SK-N-SH (cell line): Measurements from ENCODE around the gene METTL25B. TPM values are rescaled to one million over a fixed set of nuclear protein-coding genes. Genes with fewer than 3 reads are reported as not detected.

ENCODE experiments used
- CTCF ChIA-PET: fragments of 300-600, 350-600 bp; formaldehyde crosslinking; extraction: SDS; loops from one replicate; lab custom pipeline; 2021; lab: Yijun Ruan, JAX
- POLR2A ChIA-PET: fragments of 350-600 bp; sonication (Branson Sonifier 250); formaldehyde crosslinking; extraction: SDS; loops from one replicate; lab custom pipeline; 2020; ENCODE audit warnings: antibody characterized with exemption, inconsistent platforms; lab: Yijun Ruan, JAX
- DNase-seq: peaks from one replicate; pipeline ENCODE4 v3.0.0; 2012
- H2AFZ ChIP-seq: fragments of 200-600 bp; sonication (generic); 2 replicates; pipeline ENCODE4 v1.8.1; 2016; ENCODE audit warnings: antibody characterized with exemption, mild to moderate bottlenecking, low read depth
- H3F3A ChIP-seq: fragments of 200-600 bp; sonication (generic); replicated peaks from 2 replicates; pipeline ENCODE3; 2016; ENCODE audit warnings: antibody characterized with exemption, mild to moderate bottlenecking; ENCODE audit not compliant: insufficient read depth
- H3K27ac ChIP-seq, 2 experiments: fragments of 200-500 bp in 1 of 2; fragments of 200-600 bp in 1 of 2; sonication (Bioruptor generic) in 1 of 2; sonication (generic), shearing (Covaris generic) in 1 of 2; 2 replicates each; pipeline versions ENCODE4 v1.5.1 to v1.6.1; 2014 to 2016; ENCODE audit warnings: low read depth in 2 of 2, inconsistent platforms in 1 of 2, low read length in 1 of 2, mild to moderate bottlenecking in 1 of 2, mixed read lengths in 1 of 2
- H3K27me3 ChIP-seq: fragments of 200-600 bp; sonication (generic), shearing (Covaris generic); 2 replicates; pipeline ENCODE4 v1.6.1; 2016; ENCODE audit warnings: mixed run types; ENCODE audit not compliant: insufficient read depth
- H3K36me3 ChIP-seq, 2 experiments: fragments of 200-500 bp in 1 of 2; fragments of 200-600 bp in 1 of 2; sonication (Bioruptor generic) in 1 of 2; sonication (generic) in 1 of 2; replicated peaks in 1 of 2; 2 replicates each; pipeline versions ENCODE3 to v1.5.1; 2014 to 2016; ENCODE audit warnings: low read length in 1 of 2, mild to moderate bottlenecking in 1 of 2; ENCODE audit not compliant: insufficient read depth in 2 of 2, control insufficient read depth in 1 of 2
- H3K4me1 ChIP-seq, 2 experiments: fragments of 200-500 bp in 1 of 2; fragments of 200-600 bp in 1 of 2; sonication (Bioruptor generic) in 1 of 2; sonication (generic), shearing (Covaris generic) in 1 of 2; 2 replicates each; pipeline versions ENCODE4 v1.5.1 to v1.6.1; 2014 to 2016; ENCODE audit warnings: low read depth in 1 of 2, low read length in 1 of 2, mixed run types in 1 of 2; ENCODE audit not compliant: insufficient read depth in 2 of 2, control insufficient read depth in 1 of 2
- H3K4me2 ChIP-seq: fragments of 200-600 bp; sonication (generic), shearing (Covaris generic); 2 replicates; pipeline ENCODE4 v1.6.1; 2017; ENCODE audit warnings: mixed run types
- H3K4me3 ChIP-seq, 2 experiments: fragments of 200-500 bp in 1 of 2; fragments of 200-600 bp in 1 of 2; sonication (Bioruptor generic) in 1 of 2; sonication (generic), shearing (Covaris generic) in 1 of 2; 2 replicates each; pipeline versions ENCODE4 v1.5.1 to v1.8.1; 2014 to 2016; ENCODE audit warnings: low read depth in 2 of 2, inconsistent platforms in 1 of 2, low read length in 1 of 2, mild to moderate bottlenecking in 1 of 2, mixed read lengths in 1 of 2, moderate library complexity in 1 of 2
- H3K79me2 ChIP-seq: fragments of 200-600 bp; sonication (generic); 2 replicates; pipeline ENCODE4 v1.8.1; 2017; ENCODE audit warnings: mild to moderate bottlenecking; ENCODE audit not compliant: insufficient read depth
- H3K9ac ChIP-seq: fragments of 200-600 bp; sonication (generic); 2 replicates; pipeline ENCODE4 v1.6.1; 2017; ENCODE audit warnings: mixed run types
- H3K9me2 ChIP-seq: fragments of 200-600 bp; sonication (generic); 2 replicates; pipeline ENCODE4 v1.6.1; 2017; ENCODE audit warnings: mixed run types
- H3K9me3 ChIP-seq: fragments of 200-600 bp; sonication (generic); 2 replicates; pipeline ENCODE4 v1.6.1; 2017; ENCODE audit warnings: mixed run types, mild to moderate bottlenecking, moderate library complexity
- H4K20me1 ChIP-seq: fragments of 200-600 bp; sonication (generic); 2 replicates; pipeline ENCODE4 v1.6.1; 2017; ENCODE audit warnings: mild to moderate bottlenecking, mixed run types; ENCODE audit not compliant: insufficient read depth
- CHD2 ChIP-seq: fragments of 150-350 bp; IDR thresholded peaks from 2 replicates; pipeline ENCODE4 v1.6.1; 2018; ENCODE audit warnings: low read length; ENCODE audit not compliant: partially characterized antibody
- ELF1 ChIP-seq: IDR thresholded peaks from 2 replicates; pipeline ENCODE4 v1.4.0; 2012
- EP300 ChIP-seq, 2 experiments: IDR thresholded peaks; 2 replicates each; pipeline versions ENCODE4 v1.4.0 to v1.6.1; 2012; ENCODE audit warnings: borderline replicate concordance in 1 of 2, low read depth in 1 of 2, low read length in 1 of 2
- FOXM1 ChIP-seq: IDR thresholded peaks from 2 replicates; pipeline ENCODE4 v1.4.0; 2012; ENCODE audit warnings: low read depth, mild to moderate bottlenecking
- GATA2 ChIP-seq: sonication (generic); formaldehyde crosslinking; IDR thresholded peaks from 2 replicates; pipeline ENCODE4 v1.5.0; 2020; ENCODE audit warnings: mild to moderate bottlenecking, missing genetic modification reagents
- IRF3 ChIP-seq: fragments of 150-350 bp; IDR thresholded peaks from 2 replicates; pipeline ENCODE4 v1.6.1; 2016; ENCODE audit warnings: mild to moderate bottlenecking, low read depth, low read length
- NFIC ChIP-seq: IDR thresholded peaks from 2 replicates; pipeline ENCODE4 v1.4.0; 2012; ENCODE audit warnings: borderline replicate concordance
- RFX5 ChIP-seq: IDR thresholded peaks from 2 replicates; pipeline ENCODE4 v1.6.1; 2012; ENCODE audit warnings: mild to moderate bottlenecking, improper control_type of control experiment, low read length
- SIN3A ChIP-seq: IDR thresholded peaks from 2 replicates; pipeline ENCODE4 v1.6.1; 2012; ENCODE audit warnings: low read depth, mild to moderate bottlenecking, low read length, moderate library complexity, borderline replicate concordance
- SMC3 ChIP-seq: IDR thresholded peaks from 2 replicates; pipeline ENCODE4 v1.6.1; 2012; ENCODE audit warnings: low read depth, low read length, improper control_type of control experiment
- TEAD4 ChIP-seq: IDR thresholded peaks from 2 replicates; pipeline ENCODE4 v1.4.0; 2012; ENCODE audit warnings: mild to moderate bottlenecking, borderline replicate concordance; ENCODE audit not compliant: insufficient read depth
- USF1 ChIP-seq: IDR thresholded peaks from 2 replicates; pipeline ENCODE4 v1.4.0; 2012; ENCODE audit warnings: low read depth, borderline replicate concordance
- WGBS: methylation state at CpG from one replicate; pipeline ENCODE4 v1.1.6; 2017; ENCODE audit warnings: low lambda C conversion rate; 5-methylcytosine and 5-hydroxymethylcytosine counted together
- polyA plus RNA-seq, 3 experiments: library from polyadenylated mRNA; depleted of rRNA; stranded (reverse); fragments of >200 nt; gene quantifications; 2 replicates each; pipeline ENCODE4 v1.2.3, GENCODE V29; 2012

METTL25B gene
- polyA plus RNA-seq, 1 of the 3 experiments (the other 2 are of a cell fraction), result 20.1 TPM

- no peak for TF ChIP-seq ELF1
- no peak for TF ChIP-seq TEAD4
- no peak for TF ChIP-seq IRF3
- TF ChIP-seq, all 33 proteins: peak for 0
These were observed 5.8 kb downstream of the METTL25B start (continued) for GRCh38 chr1:156733989-156734584.

GRCh38 chr1:156738407-156738806 lies 10.1 kb downstream of the METTL25B start:
- Histone ChIP-seq H3K4me3 (no peak overlapping the region), H3K9me3 (no peaks in the 10 kb centered on the region), H3K79me2 (peaks cover 25% of the 10 kb centered on the region), H3K27me3 (no peaks in the 10 kb centered on the region), H4K20me1 (no peaks in the 10 kb centered on the region), H3K4me2 (no peak overlapping the region), H3K27ac (no peak overlapping the region; a peak in 1 of 4 replicates), H3K36me3 (peaks cover 14 to 55% of the 10 kb centered on the region in 2 experiments), H3K4me1 (peaks cover 5 to 6% of the 10 kb centered on the region in 2 experiments; a peak in 3 of 4 replicates), H2AFZ (no peak overlapping the region), H3K9ac (no peak overlapping the region), H3K9me2 (no peaks in the 10 kb centered on the region), H3F3A (peaks cover 21% of the 10 kb centered on the region)
- DNase-seq, result no peak
- CTCF ChIA-PET, result interaction anchor here (0.7 to 8.6 kb wide), 6 partner anchors 9 to 190 kb away, joined by 3 to 42 read pairs (median 4); partner anchors contain the start of genes HDGF and ISG20L2
- POLR2A ChIA-PET, result no interaction called here
- TF ChIP-seq ELF1 (no peak), SIN3A (no peak), GATA2 (CRISPR knock-in tag) (no peak), NFIC (no peak), USF1 (no peak), EP300 (IDR thresholded peaks at IDR 0.05; ENCODE audit: borderline replicate concordance in 1 of 2, low read depth in 1 of 2, low read length in 1 of 2) (no peak), FOXM1 (no peak), RFX5 (no peak), SMC3 (no peak)
- 96% methylated on average over 10 of the region's 10 CpGs for WGBS

GRCh38 chr1:156738916-156739315 lies 10.6 kb downstream of the METTL25B start:
- no peak overlapping the region for H3K4me2 ChIP-seq
- WGBS, result 95% methylated on average over 2 of the region's 2 CpGs

More at GRCh38 chr1:156738916-156739315, 10.6 kb downstream of the METTL25B start:
- H3K9me2 ChIP-seq, result no peaks in the 10 kb centered on the region
- no peaks in the 10 kb centered on the region for H3K27me3 ChIP-seq
- no peaks in the 10 kb centered on the region for H4K20me1 ChIP-seq
- DNase-seq, result no peak
- peaks cover 22% of the 10 kb centered on the region for H3F3A ChIP-seq
- TF ChIP-seq GATA2 (CRISPR knock-in tag), result no peak
- TF ChIP-seq CHD2, result no peak
- no peak overlapping the region for H3K9ac ChIP-seq
- H3K4me1 ChIP-seq, result peaks cover 5 to 6% of the 10 kb centered on the region in 2 experiments; a peak in 3 of 4 replicates
- peaks cover 28% of the 10 kb centered on the region for H3K79me2 ChIP-seq
- no peak overlapping the region for H3K4me3 ChIP-seq
- CTCF ChIA-PET, result interaction anchor here (0.7 to 8.6 kb wide), 6 partner anchors 10 to 189 kb away, joined by 3 to 42 read pairs (median 4); partner anchors contain the start of genes HDGF and ISG20L2
- POLR2A ChIA-PET, result no interaction called here
- no peaks in the 10 kb centered on the region for H3K9me3 ChIP-seq
- no peak overlapping the region for H2AFZ ChIP-seq
- no peak overlapping the region for H3K27ac ChIP-seq
- peaks cover 14 to 57% of the 10 kb centered on the region in 2 experiments for H3K36me3 ChIP-seq
